DMS79 (cell line): ENCODE data around the gene CGB1.
A peak's percentile ranks its signal among the peaks of the same experiment; 100 is the strongest.
"Not testable (repeated sequence)": the region's sequence is repeated elsewhere in the genome, so short reads cannot be mapped to it uniquely, and the experiment has no call there.

Source experiments
- DNase-seq: peaks from one replicate; lab custom pipeline; 2025; lab: John Stamatoyannopoulos, UW

Gene CGB1

DNA sequence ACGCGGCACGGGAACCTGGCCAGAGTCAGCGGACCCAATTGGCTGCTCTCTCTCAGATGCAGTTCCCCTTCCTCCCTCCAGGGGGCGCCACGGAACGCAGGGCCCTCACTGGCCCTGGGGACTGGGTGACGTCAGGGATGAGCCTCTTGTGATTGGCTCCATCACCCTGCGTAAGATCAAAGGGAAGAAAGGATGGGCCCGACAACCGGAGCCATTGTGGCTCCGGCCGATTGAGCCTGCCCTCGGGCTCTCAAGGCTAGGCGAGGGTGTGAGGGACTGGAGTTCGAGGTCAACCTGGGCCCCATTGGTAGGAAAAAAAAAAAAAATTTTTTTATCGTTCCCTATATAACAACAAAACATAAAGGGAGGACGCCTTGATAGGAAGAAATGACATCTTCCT, at the start of gene CGB1:
TSS of gene CGB1 (minus strand) at position 81 of the 400 bp plus-strand sequence. CDS start 184 bp downstream, outside the sequence.
- DNase-seq, result not testable (repeated sequence)

GRCh38 chr19:49086296-49086695, 49.6 kb upstream of the CGB1 start:
- DNase-seq, result no peak

GRCh38 chr19:49085868-49086232, 49.2 kb upstream of the CGB1 start:
- no peak for DNase-seq

DNA sequence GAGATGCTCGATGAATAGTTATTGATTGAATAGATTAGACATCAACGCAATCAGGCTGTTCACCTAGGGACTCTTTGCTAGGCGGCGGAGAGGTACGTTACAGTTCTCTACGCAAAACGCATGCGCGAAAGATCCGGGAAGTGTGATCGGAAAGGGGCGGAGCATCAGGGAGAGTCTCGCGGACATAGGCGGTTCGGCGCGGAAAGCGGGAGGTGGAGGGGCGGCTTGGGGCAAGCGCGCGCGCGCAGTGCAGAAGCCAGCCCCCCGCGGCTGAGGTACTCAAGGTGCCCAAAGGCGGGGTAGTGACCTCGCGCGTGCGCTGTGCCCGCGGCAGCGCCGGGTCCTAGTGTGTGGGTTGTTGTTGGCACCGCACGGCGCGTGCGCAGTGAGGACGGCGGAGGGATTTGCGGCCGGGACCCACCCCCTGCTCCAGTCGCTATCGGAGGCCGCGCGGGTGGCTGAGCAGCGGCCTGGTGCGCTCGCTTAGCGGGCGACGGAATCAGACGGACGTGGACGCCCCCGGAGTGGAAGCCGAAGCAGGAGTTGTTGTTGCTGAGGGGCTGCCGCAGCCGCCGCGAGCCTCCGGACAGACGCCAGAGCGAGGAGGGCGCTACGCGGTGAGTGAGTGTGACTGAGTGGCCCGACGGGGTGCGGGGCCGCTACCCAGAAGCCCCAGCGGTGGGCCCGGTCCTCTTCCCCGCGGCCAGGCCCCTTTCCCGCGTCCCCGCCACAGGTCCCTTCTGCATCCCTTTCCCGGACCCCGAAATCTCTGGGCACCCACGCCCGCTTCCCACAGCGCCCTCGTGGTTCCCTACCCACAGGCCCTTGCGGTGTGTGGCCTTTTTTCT, 48.5 kb upstream of the CGB1 start, which contains the start of gene SNRNP70:
TSS of gene SNRNP70 (plus strand) at position 432 of the 848 bp plus-strand sequence. CDS start 964 bp downstream, outside the sequence.
- DNase-seq, result peak; percentile 97

- DNase-seq, result no peak
Observed at GRCh38 chr19:49084206-49085019, 47.7 kb upstream of the CGB1 start.

DNA sequence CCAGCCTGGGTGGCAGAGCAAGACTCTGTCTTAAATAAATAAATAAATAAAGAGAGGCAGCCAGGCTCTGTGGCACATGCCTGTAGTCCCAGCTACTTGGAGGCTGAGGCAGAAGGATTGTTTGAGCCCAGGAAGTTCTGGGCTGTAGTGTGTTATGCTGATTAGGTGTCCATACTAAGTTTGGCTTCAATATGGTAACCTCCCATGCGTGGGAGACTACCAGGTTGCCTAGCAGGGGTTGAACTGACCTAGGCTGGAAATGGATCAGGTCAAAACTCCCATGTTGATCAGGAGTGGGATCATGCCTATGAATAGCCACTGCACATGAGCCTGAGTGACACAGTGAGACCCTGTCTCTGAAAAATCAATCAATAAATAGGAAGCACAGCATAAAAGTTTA, 44.6 kb upstream of the CGB1 start:
- DNase-seq, result no peak

GRCh38 chr19:49080392-49080791, 43.7 kb upstream of the CGB1 start:
- no peak for DNase-seq

- peak; percentile 55 for DNase-seq
Observed at GRCh38 chr19:49074869-49075268, 38.2 kb upstream of the CGB1 start.

GRCh38 chr19:49073514-49074378, 37.1 kb upstream of the CGB1 start:
- DNase-seq, result no peak

DNA sequence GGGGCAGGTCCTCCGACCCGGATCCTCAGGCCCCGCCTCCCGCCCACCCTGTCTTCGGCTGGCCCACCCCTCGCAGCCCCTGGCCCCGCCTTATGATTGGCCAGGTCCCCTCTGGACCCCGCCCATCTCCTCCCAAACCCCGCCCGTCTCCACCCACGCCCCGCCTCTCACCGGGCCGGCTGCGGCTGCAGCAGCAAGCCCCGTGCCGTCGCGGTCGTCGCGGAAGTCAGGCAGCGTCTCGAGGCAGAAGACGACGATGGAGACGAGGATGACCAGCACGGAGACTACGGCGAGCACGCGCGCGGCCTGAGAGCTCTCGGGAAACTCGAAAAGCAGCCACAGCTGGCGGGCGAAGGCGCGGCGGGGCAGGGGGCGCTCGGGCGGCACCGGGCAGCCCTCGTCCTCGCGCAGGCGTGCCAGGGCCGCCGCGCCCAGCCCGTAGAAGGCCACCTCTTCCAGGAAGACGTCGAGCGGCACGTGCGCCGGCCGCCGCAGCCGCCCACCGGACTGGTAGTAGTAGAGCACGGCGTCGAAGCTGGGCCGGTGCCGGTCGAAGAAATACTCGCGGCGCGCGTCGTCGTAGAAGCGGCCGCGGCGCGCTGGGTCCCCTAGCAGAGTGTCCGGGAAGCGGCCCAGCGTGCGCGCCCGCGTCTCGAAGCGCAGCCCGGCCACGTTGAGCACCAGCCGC, 35.3 kb upstream of the CGB1 start:
- DNase-seq, result no peak

DNA sequence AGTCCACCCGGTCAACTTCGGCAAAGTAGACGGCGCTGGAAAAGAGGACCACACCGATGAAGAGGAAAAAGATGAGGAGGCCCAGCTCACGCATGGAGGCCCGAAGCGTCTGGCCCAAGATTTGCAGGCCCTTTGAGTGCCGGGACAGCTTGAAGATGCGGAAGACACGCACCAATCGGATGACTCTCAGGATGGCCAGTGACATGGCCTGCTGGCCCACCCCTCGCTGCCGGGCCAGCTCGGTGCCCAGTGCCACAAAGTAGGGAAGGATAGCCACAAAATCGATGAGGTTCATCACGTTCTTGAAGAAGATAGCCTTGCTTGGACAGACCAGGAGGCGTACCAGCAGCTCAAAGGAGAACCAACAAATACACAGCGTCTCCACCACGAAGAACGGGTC, 33.7 kb upstream of the CGB1 start:
- no peak for DNase-seq

GRCh38 chr19:49069026-49069425, 32.3 kb upstream of the CGB1 start:
- no peak for DNase-seq

GRCh38 chr19:49067554-49067953, 30.9 kb upstream of the CGB1 start:
- DNase-seq, result no peak

GRCh38 chr19:49065905-49066512, 29.3 kb upstream of the CGB1 start:
- DNase-seq, result no peak

DNA sequence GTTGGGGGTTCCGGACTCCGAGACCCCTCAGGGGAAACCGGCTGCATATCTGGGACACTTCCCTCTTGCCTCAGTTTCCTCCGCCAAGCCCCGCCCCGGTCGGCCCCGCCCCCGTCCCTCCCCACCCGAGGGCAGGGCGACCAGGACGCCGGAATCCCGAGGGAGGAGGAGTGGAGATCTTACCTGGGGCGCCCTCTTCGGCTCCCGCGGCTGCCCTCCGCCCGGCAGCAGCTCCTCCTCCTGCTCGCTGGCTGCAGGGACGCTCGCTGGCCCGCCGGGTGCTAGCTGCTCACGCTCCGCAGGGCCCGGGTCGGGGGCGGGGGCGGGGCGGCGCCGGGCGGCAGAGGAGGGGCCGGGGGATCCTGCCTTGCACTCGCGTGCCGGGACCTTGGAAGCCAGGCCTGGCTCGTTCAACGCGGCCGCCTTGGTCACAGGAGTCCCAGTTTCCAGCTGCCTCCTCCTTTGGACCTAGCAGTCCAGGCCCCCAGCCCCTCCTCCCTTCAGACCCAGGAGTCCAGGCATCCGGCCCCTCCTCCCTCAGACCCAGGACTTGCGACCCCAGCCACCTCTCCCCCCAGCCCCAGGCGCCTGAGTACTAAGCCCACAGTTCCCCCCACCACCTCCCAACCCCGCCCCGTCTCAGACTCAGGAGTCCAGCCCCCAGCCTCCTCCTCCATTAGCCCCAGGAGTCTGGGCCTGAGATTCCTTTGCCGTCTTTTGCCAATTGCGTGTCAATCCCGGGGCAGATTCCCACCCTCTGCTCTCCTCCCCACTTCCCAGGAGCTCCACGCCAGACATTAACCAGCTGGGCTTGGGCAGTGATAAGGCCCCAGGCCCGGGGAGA, 28.3 kb upstream of the CGB1 start, which contains the start of gene NTF4:
TSS of gene NTF4 (minus strand) at position 51 of the 844 bp plus-strand sequence. CDS start 2,821 bp downstream, outside the sequence.
- DNase-seq, result no peak

DNA sequence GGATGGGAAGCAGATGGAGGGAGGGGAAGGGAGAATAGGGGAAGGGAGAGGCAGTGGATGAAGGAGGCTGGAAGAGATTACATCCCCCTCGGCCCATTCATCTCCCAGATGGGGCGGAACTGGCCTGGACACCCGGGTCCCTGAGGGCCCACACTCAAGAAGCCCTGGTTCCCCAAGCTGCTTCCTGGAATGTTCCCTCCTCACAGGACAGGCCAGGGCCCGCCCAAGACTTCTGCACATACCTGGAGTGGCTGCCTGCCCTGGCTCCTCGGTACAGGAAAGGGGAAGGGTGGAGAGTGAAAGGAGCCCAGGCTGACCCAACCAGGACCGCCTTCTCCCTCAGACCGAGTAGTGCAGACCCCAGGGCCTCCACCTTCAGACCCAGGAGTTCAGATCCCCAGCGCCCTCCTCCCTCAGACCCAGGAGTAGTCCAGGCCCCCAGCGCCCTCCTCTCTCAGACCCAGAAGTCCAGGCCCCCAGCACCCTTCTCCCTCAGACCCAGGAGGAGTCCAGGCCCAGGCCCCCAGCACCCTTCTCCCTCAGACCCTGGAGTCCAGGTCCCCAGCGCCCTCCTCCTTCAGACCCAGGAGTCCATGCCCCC, 27.4 kb upstream of the CGB1 start:
- DNase-seq, result no peak

GRCh38 chr19:49061445-49061844, 24.8 kb upstream of the CGB1 start:
- no peak for DNase-seq

- DNase-seq, result no peak
Observed at GRCh38 chr19:49061000-49061399, 24.3 kb upstream of the CGB1 start.

DNA sequence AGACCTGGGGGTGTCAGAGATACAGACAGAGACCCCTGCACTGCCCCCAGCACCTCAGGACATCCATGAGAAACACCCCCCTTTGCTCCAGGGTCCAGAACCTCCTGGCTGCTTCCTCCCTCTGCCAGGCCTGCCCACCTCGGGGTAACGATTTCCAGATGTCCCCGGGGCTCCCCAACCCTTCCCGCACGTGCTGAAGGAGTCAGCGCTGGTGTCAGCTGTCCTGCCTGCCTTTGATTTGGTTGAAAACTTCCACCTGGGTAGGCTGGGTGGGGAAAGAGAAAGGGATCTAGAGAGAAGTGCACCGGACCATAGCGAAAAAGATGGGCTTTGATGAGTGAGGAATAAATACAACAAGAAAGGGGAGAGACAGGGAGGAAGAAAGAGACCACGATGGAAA, 22.4 kb upstream of the CGB1 start:
- no peak for DNase-seq

DNA sequence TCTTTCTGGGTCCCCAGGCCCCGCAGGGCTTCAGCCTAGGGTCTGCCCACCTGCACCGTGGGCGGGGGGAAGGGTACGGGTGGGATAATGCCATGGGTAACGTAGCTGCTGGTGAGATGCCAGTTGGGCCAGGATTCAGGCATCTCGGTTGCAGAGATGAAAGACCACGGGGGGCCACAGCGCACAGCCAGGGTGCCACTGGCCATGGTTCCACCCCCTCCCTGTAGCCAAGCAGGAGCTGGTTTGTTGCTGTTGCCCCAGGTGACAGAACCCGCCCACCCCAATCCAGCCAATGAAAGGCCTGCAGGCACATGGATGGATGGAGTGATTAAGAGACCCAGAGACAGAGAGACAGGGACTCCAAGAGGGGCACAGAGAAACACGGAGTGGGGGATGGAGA, 21.9 kb upstream of the CGB1 start:
- DNase-seq, result no peak
